ENCODE data around the gene RPS6KA4. TPM values are rescaled to one million over a fixed set of nuclear protein-coding genes. Genes with fewer than 3 reads are reported as not detected.

The RPS6KA4 gene
- total RNA-seq, 2 experiments from 2014 or later: 13.4 to 16.7 TPM

- peaks cover 46% of the 10 kb centered on the region for H3K4me1 ChIP-seq (ENCODE audit: insufficient read depth, low read length, poor library complexity, severe bottlenecking)
- POLR2A ChIA-PET: interaction anchor here (3.2 kb wide), 1 partner anchor 40 kb away, joined by 17 read pairs; the partner anchor contains the start of genes PRDX5 and TRMT112
- CTCF ChIA-PET (ENCODE audit: unreplicated experiment): interaction anchor here (1.5 to 3.1 kb wide), 2 partner anchors 28 to 39 kb away, joined by 3 to 33 read pairs; partner anchors contain the start of genes PRDX5 and TRMT112
- BruUV-seq (replicated peaks): no TSS peak
- intact Hi-C loops (cut with micrococcal nuclease; ENCODE audit: unreplicated experiment): no loop called here
- H3K4me3 ChIP-seq (ENCODE audit: low read depth, low read length, poor library complexity, severe bottlenecking): no peak overlapping the region
- TF ChIP-seq CTCF (conservative IDR thresholded peaks at IDR 0.05; ENCODE audit: low read length): no peak
- TF ChIP-seq EZH2phosphoT487 (IDR thresholded peaks at IDR 0.05; ENCODE audit: borderline replicate concordance, low read depth, low read length): no peak
- H3K79me2 ChIP-seq (ENCODE audit: insufficient read depth, low read depth, low read length): no peaks in the 10 kb centered on the region
- no peaks in the 10 kb centered on the region for H3K9me3 ChIP-seq (ENCODE audit: low read length)
- H2AFZ ChIP-seq (ENCODE audit: low read length): no peak overlapping the region
- no peaks in the 10 kb centered on the region for H4K20me1 ChIP-seq (ENCODE audit: insufficient read depth, low read length)
- H3K4me2 ChIP-seq (ENCODE audit: low read length): no peak overlapping the region
- no peak overlapping the region for H3K27ac ChIP-seq (ENCODE audit: low read depth, low read length, poor library complexity, severe bottlenecking)
- DNase-seq (ENCODE audit: low spot score): no peak
- no peaks in the 10 kb centered on the region for H3K9me2 ChIP-seq (ENCODE audit: insufficient read depth, low read length)
- peaks cover 23% of the 10 kb centered on the region; the same call in 1 of the 2 replicates for H3K36me3 ChIP-seq (ENCODE audit: insufficient read depth, low read length)
These were observed 1.5 kb upstream of the RPS6KA4 start for GRCh38 chr11:64357446-64357845.

GRCh38 chr11:64357904-64358535, 942 bp upstream of the RPS6KA4 start:
- Histone ChIP-seq H3K79me2 (ENCODE audit: insufficient read depth, low read depth, low read length) (no peaks in the 10 kb centered on the region), H3K4me2 (ENCODE audit: low read length) (peak overlapping the region; percentile 99), H3K27ac (ENCODE audit: low read depth, low read length, poor library complexity, severe bottlenecking) (no peak overlapping the region), H3K4me1 (ENCODE audit: insufficient read depth, low read length, poor library complexity, severe bottlenecking) (peaks cover 46% of the 10 kb centered on the region), H2AFZ (ENCODE audit: low read length) (no peak overlapping the region), H4K20me1 (ENCODE audit: insufficient read depth, low read length) (no peaks in the 10 kb centered on the region), H3K36me3 (ENCODE audit: insufficient read depth, low read length) (peaks cover 23% of the 10 kb centered on the region; the same call in 1 of the 2 replicates), H3K9me3 (ENCODE audit: low read length) (no peaks in the 10 kb centered on the region), H3K4me3 (ENCODE audit: low read depth, low read length, poor library complexity, severe bottlenecking) (peak overlapping the region; percentile 90), H3K9me2 (ENCODE audit: insufficient read depth, low read length) (no peaks in the 10 kb centered on the region)
- no peak for DNase-seq (ENCODE audit: low spot score)
- BruUV-seq (replicated peaks): no TSS peak
- ChIA-PET CTCF (ENCODE audit: unreplicated experiment) (no interaction called here), POLR2A (no interaction called here)
- TF ChIP-seq EZH2phosphoT487 (IDR thresholded peaks at IDR 0.05; ENCODE audit: borderline replicate concordance, low read depth, low read length) (no peak), CTCF (conservative IDR thresholded peaks at IDR 0.05; ENCODE audit: low read length) (no peak)
- intact Hi-C loops (cut with micrococcal nuclease; ENCODE audit: unreplicated experiment): no loop called here

DNA sequence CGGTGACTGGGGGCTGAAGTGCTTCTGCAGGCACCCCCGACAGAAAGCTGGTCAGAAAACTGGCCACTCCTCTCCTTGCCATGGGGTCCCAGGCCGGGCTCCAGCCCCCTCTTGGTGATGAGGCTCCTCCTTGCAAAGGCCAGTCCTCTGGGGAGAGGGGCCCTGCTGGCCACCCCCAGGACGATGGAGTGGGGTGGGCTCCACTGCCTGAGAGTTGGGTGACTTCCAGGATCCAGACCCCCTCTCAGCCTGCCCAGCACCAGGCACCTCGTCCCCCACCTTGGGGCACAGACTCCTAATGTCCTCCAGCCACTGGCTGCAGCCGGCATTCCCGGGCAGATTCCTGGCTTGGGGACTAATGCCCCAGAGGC, 441 bp upstream of the RPS6KA4 start:
- Histone ChIP-seq H3K4me2 (ENCODE audit: low read length) (peak overlapping the region; percentile 99), H3K4me1 (ENCODE audit: insufficient read depth, low read length, poor library complexity, severe bottlenecking) (peaks cover 46% of the 10 kb centered on the region), H3K9me3 (ENCODE audit: low read length) (no peaks in the 10 kb centered on the region), H3K27ac (ENCODE audit: low read depth, low read length, poor library complexity, severe bottlenecking) (no peak overlapping the region), H4K20me1 (ENCODE audit: insufficient read depth, low read length) (no peaks in the 10 kb centered on the region), H3K36me3 (ENCODE audit: insufficient read depth, low read length) (peaks cover 25% of the 10 kb centered on the region; the same call in 1 of the 2 replicates), H3K4me3 (ENCODE audit: low read depth, low read length, poor library complexity, severe bottlenecking) (peak overlapping the region; percentile 90), H3K9me2 (ENCODE audit: insufficient read depth, low read length) (no peaks in the 10 kb centered on the region), H2AFZ (ENCODE audit: low read length) (peak overlapping the region; percentile 74; the same call in 1 of the 2 replicates), H3K79me2 (ENCODE audit: insufficient read depth, low read depth, low read length) (no peaks in the 10 kb centered on the region)
- BruUV-seq (replicated peaks): no TSS peak
- CTCF ChIA-PET (ENCODE audit: unreplicated experiment): no interaction called here
- TF ChIP-seq EZH2phosphoT487 (IDR thresholded peaks at IDR 0.05; ENCODE audit: borderline replicate concordance, low read depth, low read length) (no peak), CTCF (conservative IDR thresholded peaks at IDR 0.05; ENCODE audit: low read length) (no peak)
- no peak for DNase-seq (ENCODE audit: low spot score)
- POLR2A ChIA-PET: no interaction called here
- intact Hi-C loops (cut with micrococcal nuclease; ENCODE audit: unreplicated experiment): no loop called here

Data from OCI-LY7 (cell line).